Omental fat pad (tissue), 4 donors: ENCODE measurements around the gene FBXO39. TPM values are rescaled to one million over a fixed set of nuclear protein-coding genes. Genes with fewer than 3 reads are reported as not detected.
"Not testable (repeated sequence)": the region's sequence is repeated elsewhere in the genome, so short reads cannot be mapped to it uniquely, and the experiment has no call there.

Experiments
- ATAC-seq: fragments of 150-250 bp; one replicate; pipeline ENCODE4 v1.9.1; 2016; ENCODE audit warnings: mild to moderate bottlenecking, moderate library complexity; ENCODE audit not compliant: low FRiP score
- DNase-seq: peaks from one replicate; pipeline ENCODE4 v3.0.0-alpha.2; 2019; ENCODE audit warnings: low spot score
- CTCF ChIP-seq, 3 donors: fragments of 450-650 bp; IDR thresholded peaks; one replicate each; pipeline ENCODE4 v1.5.1; 2016 to 2017; ENCODE audit warnings: antibody characterized with exemption in 3 of 3, mild to moderate bottlenecking in 3 of 3, moderate library complexity in 2 of 3
- total RNA-seq, 4 donors: library from RNA; depleted of rRNA; stranded (reverse); fragments of >200 nt; gene quantifications; one replicate each; pipeline ENCODE4 v1.1.0, GENCODE V29; 2016

Gene FBXO39
- total RNA-seq, result 1 to 10 TPM in 2 of 4 donors, under 1 TPM in 1, not detected in 1; 0.75 to 1.1 (median 1.0) TPM

DNA sequence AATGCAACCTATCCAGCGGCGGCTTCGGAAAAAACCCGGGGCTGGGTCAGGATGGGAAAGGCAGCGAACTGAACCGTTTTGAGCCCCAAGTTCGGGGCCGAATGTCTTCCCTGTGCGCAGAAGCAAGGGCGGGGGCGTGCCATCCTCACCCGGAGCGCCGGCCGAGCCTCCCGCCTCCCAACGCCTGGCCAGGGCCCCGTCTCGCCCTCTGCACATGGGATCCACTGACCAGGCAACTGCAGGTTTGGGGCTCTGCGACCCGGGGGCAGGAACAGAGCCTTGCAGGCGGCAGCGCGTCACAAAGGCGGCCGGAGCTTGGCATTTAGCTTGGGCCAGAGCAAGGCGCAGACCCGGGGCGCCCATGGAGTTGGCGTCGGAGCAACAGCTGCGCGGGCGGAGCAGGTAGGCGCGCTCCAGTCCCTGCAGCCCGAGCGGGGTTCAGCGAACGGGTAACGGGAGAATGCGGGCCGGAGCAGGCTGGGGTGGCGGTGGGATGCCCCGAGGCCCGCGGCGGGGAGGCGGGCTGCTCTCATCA is at the start of gene FBXO39:
TSS of gene FBXO39 (plus strand) at position 345 of the 535 bp plus-strand sequence. CDS start 3,654 bp downstream, outside the sequence.
- ATAC-seq, result no peak
- DNase-seq, result no peak
- no peak for TF ChIP-seq CTCF (IDR thresholded peaks at IDR 0.05)

- TF ChIP-seq CTCF (IDR thresholded peaks at IDR 0.05), result no peak
- DNase-seq (no peak), ATAC-seq (no peak)
Observed at GRCh38 chr17:6729531-6729930, 46.5 kb upstream of the FBXO39 start.

GRCh38 chr17:6746665-6747064 is 29.4 kb upstream of the FBXO39 start:
- ATAC-seq, DNase-seq: not testable (repeated sequence)

GRCh38 chr17:6748617-6749016 is 27.4 kb upstream of the FBXO39 start:
- ATAC-seq, result no peak
- no peak for DNase-seq
- TF ChIP-seq CTCF (IDR thresholded peaks at IDR 0.05), result no peak

- DNase-seq (no peak), ATAC-seq (no peak)
- TF ChIP-seq CTCF (IDR thresholded peaks at IDR 0.05), result no peak
Observed at GRCh38 chr17:6749519-6749918, 26.5 kb upstream of the FBXO39 start.

GRCh38 chr17:6752068-6752909 is 23.7 kb upstream of the FBXO39 start:
- DNase-seq (no peak), ATAC-seq (peak; percentile 52)
- TF ChIP-seq CTCF (IDR thresholded peaks at IDR 0.05), result no peak

GRCh38 chr17:6753006-6753445 is 23.0 kb upstream of the FBXO39 start:
- DNase-seq (no peak), ATAC-seq (peak; percentile 55)
- no peak for TF ChIP-seq CTCF (IDR thresholded peaks at IDR 0.05)
